ENCODE data around the gene GATAD2A. TPM values are rescaled to one million over a fixed set of nuclear protein-coding genes. Genes with fewer than 3 reads are reported as not detected.

Gene GATAD2A
- total RNA-seq, 1 donor from 2014 or later = 84.0 TPM

- TF ChIP-seq, protein P1, sequence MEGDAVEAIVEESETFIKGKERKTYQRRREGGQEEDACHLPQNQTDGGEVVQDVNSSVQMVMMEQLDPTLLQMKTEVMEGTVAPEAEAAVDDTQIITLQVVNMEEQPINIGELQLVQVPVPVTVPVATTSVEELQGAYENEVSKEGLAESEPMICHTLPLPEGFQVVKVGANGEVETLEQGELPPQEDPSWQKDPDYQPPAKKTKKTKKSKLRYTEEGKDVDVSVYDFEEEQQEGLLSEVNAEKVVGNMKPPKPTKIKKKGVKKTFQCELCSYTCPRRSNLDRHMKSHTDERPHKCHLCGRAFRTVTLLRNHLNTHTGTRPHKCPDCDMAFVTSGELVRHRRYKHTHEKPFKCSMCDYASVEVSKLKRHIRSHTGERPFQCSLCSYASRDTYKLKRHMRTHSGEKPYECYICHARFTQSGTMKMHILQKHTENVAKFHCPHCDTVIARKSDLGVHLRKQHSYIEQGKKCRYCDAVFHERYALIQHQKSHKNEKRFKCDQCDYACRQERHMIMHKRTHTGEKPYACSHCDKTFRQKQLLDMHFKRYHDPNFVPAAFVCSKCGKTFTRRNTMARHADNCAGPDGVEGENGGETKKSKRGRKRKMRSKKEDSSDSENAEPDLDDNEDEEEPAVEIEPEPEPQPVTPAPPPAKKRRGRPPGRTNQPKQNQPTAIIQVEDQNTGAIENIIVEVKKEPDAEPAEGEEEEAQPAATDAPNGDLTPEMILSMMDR (IDR thresholded peaks at IDR 0.05) = no peak
- intact Hi-C loops (cut with DNase I) = no loop called here
- ATAC-seq (no peak), DNase-seq (no peak)
- H3K36me3 ChIP-seq = peaks cover 40% of the 10 kb centered on the region
- H3K4me1 ChIP-seq = peaks cover 6% of the 10 kb centered on the region
- no peaks in the 10 kb centered on the region for H3K9me3 ChIP-seq
- H3K27me3 ChIP-seq (ENCODE audit: low read depth) = no peaks in the 10 kb centered on the region
- no peak overlapping the region for H3K4me3 ChIP-seq
- no peak overlapping the region for H3K27ac ChIP-seq
Observed at GRCh38 chr19:19529783-19530422, 124.4 kb downstream of the GATAD2A start.

GRCh38 chr19:19530423-19530804 is 124.9 kb downstream of the GATAD2A start:
- TF ChIP-seq, protein P1 (IDR thresholded peaks at IDR 0.05) = no peak
- H3K4me1 ChIP-seq = peaks cover 6% of the 10 kb centered on the region
- no peak overlapping the region for H3K27ac ChIP-seq
- DNase-seq (no peak), ATAC-seq (no peak)
- H3K9me3 ChIP-seq = no peaks in the 10 kb centered on the region
- intact Hi-C loops (cut with DNase I) = no loop called here
- H3K4me3 ChIP-seq = no peak overlapping the region
- H3K27me3 ChIP-seq (ENCODE audit: low read depth) = no peaks in the 10 kb centered on the region
- peaks cover 38% of the 10 kb centered on the region for H3K36me3 ChIP-seq

- ATAC-seq (no peak), DNase-seq (no peak)
- Histone ChIP-seq H3K9me3 (no peaks in the 10 kb centered on the region), H3K27me3 (ENCODE audit: low read depth) (no peaks in the 10 kb centered on the region), H3K27ac (no peak overlapping the region), H3K36me3 (peaks cover 33% of the 10 kb centered on the region), H3K4me1 (peaks cover 6% of the 10 kb centered on the region), H3K4me3 (no peak overlapping the region)
- TF ChIP-seq, protein P1 (IDR thresholded peaks at IDR 0.05) = no peak
- intact Hi-C loops (cut with DNase I) = no loop called here
Observed at GRCh38 chr19:19530889-19531288, 125.4 kb downstream of the GATAD2A start.

DNA sequence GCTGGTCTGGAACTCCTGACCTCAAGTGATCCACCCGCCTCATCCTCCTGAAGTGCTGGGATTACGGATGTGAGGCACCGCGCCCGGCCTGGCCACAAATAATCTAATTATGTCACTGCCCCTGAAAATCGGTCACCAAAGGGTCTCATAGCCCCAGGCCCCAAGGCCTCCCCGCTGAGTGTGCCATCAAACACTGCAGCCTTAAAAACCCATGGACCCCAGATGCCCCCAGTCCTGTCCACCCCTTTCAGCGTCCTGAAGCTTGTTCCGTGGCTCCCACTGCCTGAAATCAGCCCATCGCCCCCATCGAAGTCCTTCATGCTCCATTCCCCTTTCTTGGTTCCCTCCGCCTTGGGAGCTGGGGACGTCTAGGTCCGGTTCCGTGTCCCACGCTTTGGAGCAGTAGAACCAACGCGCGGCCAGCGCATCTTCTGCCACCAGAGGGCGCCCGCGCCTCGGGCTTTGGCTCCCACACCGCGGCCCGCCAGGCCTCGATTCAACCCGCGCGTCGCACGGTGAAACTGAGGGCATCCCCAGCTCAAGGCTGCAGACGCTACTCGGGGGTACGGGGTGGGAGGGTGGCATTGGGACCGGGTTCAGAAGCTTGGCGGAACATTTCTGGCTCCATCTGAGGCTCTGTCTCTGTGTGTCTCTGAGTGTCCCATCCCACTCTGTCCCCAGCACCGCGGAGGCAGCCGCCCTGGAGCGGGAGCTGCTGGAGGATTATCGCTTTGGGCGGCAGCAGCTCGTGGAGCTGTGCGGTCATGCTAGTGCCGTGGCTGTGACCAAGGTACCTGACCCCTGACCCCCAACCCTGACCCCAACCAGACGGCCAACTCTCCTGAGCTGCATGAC is 126.7 kb downstream of the GATAD2A start:
- peak; percentile 91 for DNase-seq
- ATAC-seq = peak; percentile 81 to 86
- Histone ChIP-seq H3K27me3 (ENCODE audit: low read depth) (peaks cover under 1% of the 10 kb centered on the region), H3K36me3 (peaks cover 20% of the 10 kb centered on the region), H3K4me1 (peaks cover 6% of the 10 kb centered on the region), H3K4me3 (no peak overlapping the region), H3K27ac (no peak overlapping the region), H3K9me3 (no peaks in the 10 kb centered on the region)
- TF ChIP-seq, protein P1 (IDR thresholded peaks at IDR 0.05) = peak; percentile 92
- intact Hi-C loops (cut with DNase I) = no loop called here

GRCh38 chr19:19532806-19533701 is 127.6 kb downstream of the GATAD2A start:
- no peaks in the 10 kb centered on the region for H3K9me3 ChIP-seq
- peaks cover 9% of the 10 kb centered on the region for H3K4me1 ChIP-seq
- peaks cover 8% of the 10 kb centered on the region for H3K27me3 ChIP-seq (ENCODE audit: low read depth)
- no peak overlapping the region for H3K4me3 ChIP-seq
- TF ChIP-seq, protein P1 (IDR thresholded peaks at IDR 0.05) = no peak
- H3K27ac ChIP-seq = no peak overlapping the region
- intact Hi-C loops (cut with DNase I) = no loop called here
- ATAC-seq (no peak), DNase-seq (no peak)
- peaks cover 12% of the 10 kb centered on the region for H3K36me3 ChIP-seq
